Activated T-helper 9 cell treated with anti-CD3 and anti-CD28 coated beads, Interleukin-2, amount 50 U/mL, for 16 hours (primary cell): ENCODE data around the gene C1orf105.

Experiments used
- DNase-seq: peaks from one replicate; pipeline ENCODE4 v3.0.0-alpha.2; 2020; ENCODE audit warnings: low read depth

The C1orf105 gene

GRCh38 chr1:172397221-172397620 lies 23.3 kb upstream of the C1orf105 start:
- DNase-seq: no peak

- DNase-seq: no peak
These were observed 22.9 kb upstream of the C1orf105 start for GRCh38 chr1:172397633-172398032.

GRCh38 chr1:172398193-172398592 lies 22.3 kb upstream of the C1orf105 start:
- DNase-seq: no peak

GRCh38 chr1:172398970-172399755 lies 21.3 kb upstream of the C1orf105 start:
- DNase-seq: no peak

GRCh38 chr1:172399756-172400721 lies 20.4 kb upstream of the C1orf105 start:
- DNase-seq: no peak

GRCh38 chr1:172400722-172401105 lies 19.8 kb upstream of the C1orf105 start:
- DNase-seq: no peak

- DNase-seq: no peak
These were observed 19.0 kb upstream of the C1orf105 start for GRCh38 chr1:172401477-172401876.

GRCh38 chr1:172401892-172402291 lies 18.6 kb upstream of the C1orf105 start:
- no peak for DNase-seq

GRCh38 chr1:172402878-172403569 lies 17.5 kb upstream of the C1orf105 start:
- DNase-seq: no peak

- DNase-seq: no peak
These were observed 16.4 kb upstream of the C1orf105 start for GRCh38 chr1:172404121-172404520.

- DNase-seq: no peak
These were observed 14.6 kb upstream of the C1orf105 start for GRCh38 chr1:172405912-172406311.

GRCh38 chr1:172406968-172407367 lies 13.5 kb upstream of the C1orf105 start:
- no peak for DNase-seq

GRCh38 chr1:172408958-172409357 lies 11.5 kb upstream of the C1orf105 start:
- DNase-seq: no peak

- DNase-seq: no peak
These were observed 10.5 kb upstream of the C1orf105 start for GRCh38 chr1:172410027-172410426.

GRCh38 chr1:172411791-172412338 lies 8.6 kb upstream of the C1orf105 start:
- no peak for DNase-seq

- DNase-seq: no peak
These were observed 6.2 kb upstream of the C1orf105 start for GRCh38 chr1:172414331-172414730.

- no peak for DNase-seq
These were observed 3.9 kb upstream of the C1orf105 start for GRCh38 chr1:172416496-172417035.

- no peak for DNase-seq
These were observed 2.9 kb upstream of the C1orf105 start for GRCh38 chr1:172417557-172417956.

GRCh38 chr1:172421974-172422604 lies 1.6 kb downstream of the C1orf105 start:
- no peak for DNase-seq

GRCh38 chr1:172423336-172423735 lies 2.9 kb downstream of the C1orf105 start:
- no peak for DNase-seq

- DNase-seq: no peak
These were observed 4.9 kb downstream of the C1orf105 start for GRCh38 chr1:172425339-172425738.
